ENCODE data around the gene B3GALT2.
"Not testable (repeated sequence)": the region's sequence is repeated elsewhere in the genome, so short reads cannot be mapped to it uniquely, and the experiment has no call there.

The B3GALT2 gene

GRCh38 chr1:193185901-193186731 lies at the start of gene B3GALT2:
Gene B3GALT2, minus strand, starts transcription at chr1:193186613. Its CDS starts 5,051 bp downstream, at chr1:193181562.
- peak; percentile 11 to 15 for DNase-seq
- TF ChIP-seq GATA1 (IDR thresholded peaks at IDR 0.05; ENCODE audit: low read depth, low read length) (no peak), POLR2A (IDR thresholded peaks at IDR 0.05; ENCODE audit: low read length) (no peak)

GRCh38 chr1:193234530-193234929 lies 48.1 kb upstream of the B3GALT2 start:
- no peak for DNase-seq

GRCh38 chr1:193231146-193231545 lies 44.7 kb upstream of the B3GALT2 start:
- not testable (repeated sequence) for DNase-seq

More at GRCh38 chr1:193234530-193234929, 48.1 kb upstream of the B3GALT2 start:
- TF ChIP-seq GATA1 (IDR thresholded peaks at IDR 0.05; ENCODE audit: low read depth, low read length): no peak
- TF ChIP-seq POLR2A (IDR thresholded peaks at IDR 0.05; ENCODE audit: low read length): no peak

- DNase-seq: no peak
- TF ChIP-seq GATA1 (IDR thresholded peaks at IDR 0.05; ENCODE audit: low read depth, low read length) (no peak), POLR2A (IDR thresholded peaks at IDR 0.05; ENCODE audit: low read length) (no peak)
These were observed 42.7 kb upstream of the B3GALT2 start for GRCh38 chr1:193229136-193229535.

GRCh38 chr1:193222056-193222615 lies 35.7 kb upstream of the B3GALT2 start:
- no peak for DNase-seq
- TF ChIP-seq POLR2A (IDR thresholded peaks at IDR 0.05; ENCODE audit: low read length): no peak
- no peak for TF ChIP-seq GATA1 (IDR thresholded peaks at IDR 0.05; ENCODE audit: low read depth, low read length)

GRCh38 chr1:193221651-193222050 lies 35.2 kb upstream of the B3GALT2 start:
- TF ChIP-seq POLR2A (IDR thresholded peaks at IDR 0.05; ENCODE audit: low read length) (no peak), GATA1 (IDR thresholded peaks at IDR 0.05; ENCODE audit: low read depth, low read length) (no peak)
- no peak for DNase-seq

- no peak for DNase-seq
- TF ChIP-seq GATA1 (IDR thresholded peaks at IDR 0.05; ENCODE audit: low read depth, low read length) (no peak), POLR2A (IDR thresholded peaks at IDR 0.05; ENCODE audit: low read length) (no peak)
These were observed 33.0 kb upstream of the B3GALT2 start for GRCh38 chr1:193219391-193219790.

- DNase-seq: no peak
- TF ChIP-seq POLR2A (IDR thresholded peaks at IDR 0.05; ENCODE audit: low read length): no peak
- TF ChIP-seq GATA1 (IDR thresholded peaks at IDR 0.05; ENCODE audit: low read depth, low read length): no peak
These were observed 30.5 kb upstream of the B3GALT2 start for GRCh38 chr1:193216920-193217319.

GRCh38 chr1:193213998-193214397 lies 27.6 kb upstream of the B3GALT2 start:
- TF ChIP-seq POLR2A (IDR thresholded peaks at IDR 0.05; ENCODE audit: low read length) (no peak), GATA1 (IDR thresholded peaks at IDR 0.05; ENCODE audit: low read depth, low read length) (no peak)

GRCh38 chr1:193212637-193213036 lies 26.2 kb upstream of the B3GALT2 start:
- TF ChIP-seq POLR2A (IDR thresholded peaks at IDR 0.05; ENCODE audit: low read length) (no peak), GATA1 (IDR thresholded peaks at IDR 0.05; ENCODE audit: low read depth, low read length) (no peak)
- DNase-seq: no peak

More at GRCh38 chr1:193213998-193214397, 27.6 kb upstream of the B3GALT2 start:
- no peak for DNase-seq

GRCh38 chr1:193211539-193211938 lies 25.1 kb upstream of the B3GALT2 start:
- no peak for DNase-seq
- TF ChIP-seq GATA1 (IDR thresholded peaks at IDR 0.05; ENCODE audit: low read depth, low read length): no peak
- no peak for TF ChIP-seq POLR2A (IDR thresholded peaks at IDR 0.05; ENCODE audit: low read length)

GRCh38 chr1:193210996-193211395 lies 24.6 kb upstream of the B3GALT2 start:
- no peak for DNase-seq
- TF ChIP-seq GATA1 (IDR thresholded peaks at IDR 0.05; ENCODE audit: low read depth, low read length) (no peak), POLR2A (IDR thresholded peaks at IDR 0.05; ENCODE audit: low read length) (no peak)

- no peak for DNase-seq
- TF ChIP-seq POLR2A (IDR thresholded peaks at IDR 0.05; ENCODE audit: low read length): no peak
- TF ChIP-seq GATA1 (IDR thresholded peaks at IDR 0.05; ENCODE audit: low read depth, low read length): no peak
These were observed 14.6 kb upstream of the B3GALT2 start for GRCh38 chr1:193201021-193201420.

- TF ChIP-seq GATA1 (IDR thresholded peaks at IDR 0.05; ENCODE audit: low read depth, low read length) (no peak), POLR2A (IDR thresholded peaks at IDR 0.05; ENCODE audit: low read length) (no peak)
- no peak for DNase-seq
These were observed 13.5 kb upstream of the B3GALT2 start for GRCh38 chr1:193199940-193200339.

GRCh38 chr1:193192586-193192985 lies 6.2 kb upstream of the B3GALT2 start:
- DNase-seq: no peak
- TF ChIP-seq POLR2A (IDR thresholded peaks at IDR 0.05; ENCODE audit: low read length) (no peak), GATA1 (IDR thresholded peaks at IDR 0.05; ENCODE audit: low read depth, low read length) (no peak)
